Stimulated activated CD8-positive, alpha-beta memory T cell treated with anti-CD3 and anti-CD28 coated beads, Interleukin-7, amount 100 ng/mL, for 4 hours (primary cell): ENCODE results near the gene FTO.

ENCODE experiments used
- DNase-seq, 2 donors: peaks; one replicate each; pipeline ENCODE4 v3.0.0-alpha.2; 2020; ENCODE audit warnings: low read depth in 2 of 2

Gene FTO

DNA sequence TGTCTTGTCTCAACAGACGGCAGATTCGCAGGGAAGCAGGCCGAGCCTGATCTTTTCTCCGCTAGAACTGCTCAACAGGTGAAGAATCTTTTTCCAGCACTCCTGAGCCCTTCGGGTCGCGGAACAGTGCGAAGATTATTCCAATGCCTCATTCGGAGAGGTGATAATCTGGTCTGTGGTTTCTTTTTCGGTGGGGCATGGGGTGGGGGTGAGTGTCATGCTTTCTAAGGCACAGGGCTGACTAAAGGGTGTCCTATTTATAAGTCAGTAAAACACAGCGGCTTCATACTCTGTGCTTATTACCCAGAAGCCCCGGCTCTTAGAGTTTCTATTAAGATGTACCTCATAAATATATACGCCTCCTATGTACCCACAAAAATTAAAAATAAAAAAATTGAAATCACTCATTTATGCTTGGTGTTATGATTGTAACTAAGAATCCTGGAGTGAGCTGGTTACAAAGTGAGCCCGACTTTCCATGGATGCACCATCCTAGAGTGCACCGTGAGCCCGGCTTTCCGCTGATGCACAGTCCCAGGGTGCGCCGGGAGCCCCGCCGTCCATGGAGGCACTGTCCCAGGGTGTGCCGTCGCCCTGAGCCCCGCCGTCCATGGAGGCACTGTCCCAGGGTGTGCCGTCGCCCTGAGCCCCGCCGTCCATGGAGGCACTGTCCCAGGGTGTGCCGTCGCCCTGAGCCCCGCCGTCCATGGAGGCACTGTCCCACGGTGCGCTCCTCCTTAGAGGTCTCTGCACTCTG is 417.8 kb downstream of the FTO start:
- DNase-seq: no peak

DNA sequence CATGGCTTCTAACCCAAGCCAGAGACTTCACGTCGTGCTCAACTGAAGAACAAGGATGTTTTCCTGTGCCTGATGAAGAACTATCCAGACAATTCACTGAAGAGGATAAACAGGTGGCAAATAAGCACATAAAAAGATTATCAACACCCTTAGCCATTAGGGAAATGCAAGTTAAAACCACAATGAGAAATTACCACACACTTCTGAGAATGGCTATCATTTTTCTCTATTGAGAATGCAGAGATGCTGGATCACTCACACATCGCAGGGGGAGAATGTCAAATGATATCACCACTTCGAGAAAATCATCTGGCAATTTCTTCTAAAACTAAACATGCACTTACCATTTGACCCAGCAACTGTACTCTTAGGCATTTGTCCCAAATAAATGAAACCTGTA is 419.8 kb downstream of the FTO start:
- no peak for DNase-seq

GRCh38 chr16:54125751-54126655 is 422.0 kb downstream of the FTO start:
- DNase-seq: no peak

DNA sequence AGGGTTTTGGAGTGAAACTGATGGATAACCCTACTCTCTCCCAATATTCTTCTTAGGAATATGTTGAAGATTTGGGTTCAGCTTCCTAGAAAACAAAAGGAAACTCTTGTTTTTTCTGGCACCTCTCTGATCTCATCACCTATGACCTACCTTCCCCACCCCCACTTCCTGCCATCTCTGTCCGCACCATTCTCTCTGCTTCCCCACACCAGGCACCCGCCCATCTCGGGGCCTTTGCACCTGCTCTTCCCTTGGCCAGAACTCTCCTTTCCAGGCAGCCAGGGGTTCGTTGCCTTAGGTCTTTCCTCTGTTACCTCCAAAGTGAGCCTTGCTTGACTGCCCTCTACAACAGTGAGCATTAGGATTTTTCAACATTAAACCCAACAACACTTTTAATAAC is 423.0 kb downstream of the FTO start:
- no peak for DNase-seq

GRCh38 chr16:54128629-54129234 is 424.8 kb downstream of the FTO start:
- DNase-seq: no peak

DNA sequence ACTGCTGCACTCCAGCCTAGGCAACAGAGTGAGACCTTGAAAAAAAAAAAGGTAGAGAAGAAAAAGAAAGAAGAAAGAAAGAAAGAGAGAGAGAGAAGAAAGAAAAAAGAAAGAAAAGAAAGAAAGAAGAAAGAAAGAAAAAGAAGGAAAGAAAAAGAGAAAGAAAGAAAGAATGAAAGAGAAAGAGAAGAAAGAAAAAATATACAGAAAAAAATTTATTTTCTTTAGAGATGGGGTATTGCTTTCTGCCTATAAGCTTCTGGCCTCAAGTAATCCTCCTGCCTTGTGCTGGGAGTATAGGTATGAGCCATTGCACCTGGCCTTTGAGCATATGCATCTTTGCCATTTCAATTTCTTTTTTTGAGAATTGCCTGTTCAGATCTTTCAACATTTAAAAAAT is 425.9 kb downstream of the FTO start:
- DNase-seq: no peak

GRCh38 chr16:54135361-54136275 is 431.7 kb downstream of the FTO start:
- no peak for DNase-seq

DNA sequence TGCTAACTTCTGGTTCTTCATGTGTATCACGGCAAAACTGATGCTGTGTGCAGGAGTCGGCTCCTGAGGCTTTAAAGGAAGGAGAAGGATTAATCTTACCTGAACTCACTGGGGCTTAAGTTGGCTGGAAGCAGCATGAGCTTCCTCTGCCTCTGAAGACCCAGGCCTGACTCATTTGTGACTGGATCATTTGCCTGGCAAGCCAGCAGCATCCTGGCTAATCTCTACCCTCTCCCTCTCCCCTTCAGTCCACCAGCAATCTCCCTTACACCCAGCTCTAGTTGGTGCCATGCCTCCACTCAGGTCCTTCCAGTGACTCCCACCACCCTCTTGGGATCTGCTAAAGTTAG is 432.3 kb downstream of the FTO start:
- no peak for DNase-seq

- no peak for DNase-seq
Measured at GRCh38 chr16:54140057-54140787, 436.3 kb downstream of the FTO start.

- DNase-seq: no peak
Measured at GRCh38 chr16:54140788-54141136, 436.8 kb downstream of the FTO start.

DNA sequence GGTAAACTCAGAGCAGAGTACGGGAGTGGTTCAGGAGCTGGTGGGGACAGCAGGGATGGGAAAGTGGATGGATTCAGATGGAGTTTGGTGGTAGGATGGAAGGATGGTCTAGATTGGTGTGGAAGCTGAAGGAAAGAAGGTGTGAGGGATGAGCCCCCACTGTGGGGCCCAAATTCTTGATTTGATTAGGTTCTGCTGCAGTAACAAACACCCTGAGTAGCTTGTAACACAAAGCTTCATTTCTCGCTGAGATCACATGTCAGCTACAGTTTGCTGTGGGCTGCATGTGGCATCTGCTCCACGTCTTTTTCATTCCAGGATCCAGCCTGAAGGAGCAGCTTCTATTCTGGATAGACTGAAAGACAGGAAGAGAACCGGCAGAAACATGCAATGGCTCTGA is 438.8 kb downstream of the FTO start:
- DNase-seq: no peak

DNA sequence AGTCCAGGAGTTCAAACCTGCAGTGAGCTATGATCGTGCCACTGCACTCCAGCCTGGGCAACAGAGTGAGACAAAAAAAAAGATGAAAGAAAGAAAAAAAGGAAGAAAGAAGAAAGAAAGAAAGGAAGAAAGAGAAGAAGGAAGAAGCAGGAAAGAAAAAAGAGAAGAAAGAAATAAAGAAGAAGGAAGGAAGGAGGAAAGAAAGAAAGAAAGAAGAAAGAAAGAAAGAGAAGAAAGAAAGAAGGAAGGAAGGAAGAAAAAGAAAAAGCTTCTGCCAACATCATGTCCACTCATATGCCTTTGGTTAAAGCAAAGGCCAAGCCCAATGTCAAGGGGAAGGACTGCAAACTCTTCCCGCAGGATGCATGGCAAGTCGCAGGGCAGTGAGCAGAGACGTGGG is 439.5 kb downstream of the FTO start:
- no peak for DNase-seq

DNA sequence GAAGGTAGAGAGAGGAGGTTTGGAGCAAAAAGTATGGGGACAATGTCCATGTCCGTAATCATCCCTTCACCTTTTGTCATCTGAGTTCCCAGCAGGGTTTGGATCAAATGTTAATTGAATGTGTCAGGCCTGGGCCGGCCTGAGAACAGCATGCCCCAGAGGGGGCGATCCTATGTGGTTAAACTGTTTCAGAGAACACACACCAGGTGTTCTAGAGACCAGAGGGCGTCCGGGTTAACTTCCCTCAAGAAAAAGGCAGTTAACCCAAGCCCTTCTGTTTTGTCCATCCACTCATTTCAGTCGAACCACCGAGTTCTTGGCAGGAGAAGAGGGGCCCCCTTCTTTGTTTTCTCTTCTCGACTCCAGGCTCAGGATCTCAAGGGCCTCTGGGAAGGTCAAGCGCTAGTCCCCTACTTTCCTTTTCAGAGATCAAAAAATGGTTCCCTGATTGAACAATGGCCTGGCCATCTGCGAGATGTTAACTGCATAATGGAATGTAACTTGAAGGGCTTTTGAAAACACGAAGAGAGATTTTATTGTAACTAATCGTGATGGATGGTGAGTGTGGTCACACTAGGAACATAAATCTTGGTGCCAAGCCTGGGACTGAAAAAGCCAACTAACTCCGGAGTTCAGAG is 440.1 kb downstream of the FTO start:
- no peak for DNase-seq

- DNase-seq: no peak
Measured at GRCh38 chr16:54144572-54144947, 440.6 kb downstream of the FTO start.

DNA sequence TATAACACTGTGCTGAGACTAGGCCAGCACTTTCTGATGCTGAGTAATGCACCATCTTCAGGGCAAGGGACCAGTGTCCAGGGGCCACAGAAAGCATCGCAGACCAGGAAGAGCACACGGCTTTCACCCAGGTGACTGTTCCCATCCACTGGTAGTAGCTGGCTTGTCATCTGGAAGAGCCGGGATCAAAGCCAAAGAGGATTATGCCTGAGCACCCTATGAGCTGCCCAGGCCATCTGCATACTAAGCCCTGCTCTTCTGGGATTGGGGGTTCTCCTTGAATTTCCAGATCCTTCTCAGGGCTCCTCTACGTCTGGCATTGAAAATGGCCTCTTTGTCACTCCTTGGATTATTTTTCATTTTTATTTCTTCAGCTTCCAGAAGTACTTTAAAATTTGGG is 441.9 kb downstream of the FTO start:
- DNase-seq: no peak

GRCh38 chr16:54148974-54149373 is 445.0 kb downstream of the FTO start:
- no peak for DNase-seq

- no peak for DNase-seq
Measured at GRCh38 chr16:54150861-54151260, 446.9 kb downstream of the FTO start.

DNA sequence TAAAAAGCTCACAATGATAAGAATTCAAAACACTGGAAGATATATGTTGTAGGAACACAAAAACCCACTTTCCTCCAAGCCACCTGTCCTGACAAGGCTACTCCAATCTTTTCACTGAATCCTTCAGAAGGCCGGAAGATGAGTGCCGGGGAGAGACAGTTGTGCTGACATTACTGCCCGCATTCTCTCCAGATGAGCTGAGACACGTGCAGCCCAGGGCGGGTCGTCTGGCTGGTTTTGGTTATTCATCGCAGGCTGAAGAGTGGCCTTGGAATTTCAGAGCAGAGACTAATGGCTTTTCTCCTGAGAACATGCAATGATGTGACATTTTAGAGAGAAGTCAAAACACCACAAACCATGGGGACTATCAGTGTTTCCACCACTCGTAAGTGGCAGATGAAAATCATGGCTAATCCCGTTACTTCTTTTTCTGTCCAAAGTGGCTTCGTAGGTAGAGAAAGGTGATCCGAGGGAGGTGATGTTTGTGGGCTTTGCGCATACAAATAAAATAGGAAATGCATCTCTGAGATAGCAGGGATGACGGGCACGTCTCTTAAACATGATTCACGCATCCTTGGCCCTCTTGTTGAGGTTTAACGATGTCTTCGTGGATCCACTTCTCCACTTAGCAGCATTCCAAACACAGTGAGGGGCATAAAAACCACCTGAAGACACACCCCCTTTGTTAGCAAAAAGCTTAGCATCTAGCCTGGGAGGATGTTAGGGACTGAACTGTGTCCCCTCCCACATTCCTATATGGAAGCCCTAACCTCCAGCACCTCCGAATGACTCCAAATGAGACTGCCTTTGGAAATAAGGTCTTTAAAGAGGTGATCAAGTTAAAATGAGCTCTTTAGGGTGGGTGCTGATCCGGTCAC is 448.6 kb downstream of the FTO start:
- DNase-seq: no peak

DNA sequence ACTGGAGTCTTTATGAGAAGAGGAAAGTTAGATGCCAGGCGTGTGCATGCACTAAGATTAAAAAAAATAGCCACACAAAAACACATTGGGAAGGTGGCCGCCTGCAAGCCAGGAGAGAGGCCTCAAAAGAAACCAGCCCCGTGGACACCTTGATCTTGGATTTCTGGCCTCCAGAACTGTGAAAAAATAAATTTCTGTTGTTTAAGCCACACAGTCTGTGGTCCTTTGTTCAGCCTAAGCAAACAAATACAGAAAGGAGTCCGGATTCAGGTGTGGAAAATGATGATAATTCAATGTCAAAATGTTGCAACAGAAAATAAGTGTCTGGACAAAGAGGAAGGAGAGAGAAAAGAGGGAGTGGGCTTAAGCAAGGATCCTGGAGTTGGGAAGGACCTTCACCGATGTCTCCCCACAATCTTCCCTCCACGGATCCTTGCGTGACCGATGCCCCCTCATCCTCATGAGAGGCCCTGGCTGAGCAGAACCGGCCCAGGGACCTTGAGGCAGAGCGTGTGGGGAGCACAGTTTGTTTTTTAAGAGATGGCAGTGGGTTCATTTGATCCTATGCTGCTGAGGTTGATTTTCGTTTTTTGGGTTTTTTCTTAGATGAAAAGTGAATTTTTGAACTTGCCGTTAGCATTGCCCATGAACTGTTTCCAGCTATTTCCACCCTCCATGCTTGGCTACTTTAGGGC is 449.4 kb downstream of the FTO start:
- DNase-seq: no peak
